ENCODE measurements around the gene TAOK1. TPM values are rescaled to one million over a fixed set of nuclear protein-coding genes. Genes with fewer than 3 reads are reported as not detected.
A peak's percentile ranks its signal among the peaks of the same experiment; 100 is the strongest.

The TAOK1 gene
- total and polyA plus RNA-seq, 2 of the 13 experiments (the other 11 are each of a cell fraction or from before 2014, with no cell fraction given), result 14.1 to 23.0 TPM

DNA sequence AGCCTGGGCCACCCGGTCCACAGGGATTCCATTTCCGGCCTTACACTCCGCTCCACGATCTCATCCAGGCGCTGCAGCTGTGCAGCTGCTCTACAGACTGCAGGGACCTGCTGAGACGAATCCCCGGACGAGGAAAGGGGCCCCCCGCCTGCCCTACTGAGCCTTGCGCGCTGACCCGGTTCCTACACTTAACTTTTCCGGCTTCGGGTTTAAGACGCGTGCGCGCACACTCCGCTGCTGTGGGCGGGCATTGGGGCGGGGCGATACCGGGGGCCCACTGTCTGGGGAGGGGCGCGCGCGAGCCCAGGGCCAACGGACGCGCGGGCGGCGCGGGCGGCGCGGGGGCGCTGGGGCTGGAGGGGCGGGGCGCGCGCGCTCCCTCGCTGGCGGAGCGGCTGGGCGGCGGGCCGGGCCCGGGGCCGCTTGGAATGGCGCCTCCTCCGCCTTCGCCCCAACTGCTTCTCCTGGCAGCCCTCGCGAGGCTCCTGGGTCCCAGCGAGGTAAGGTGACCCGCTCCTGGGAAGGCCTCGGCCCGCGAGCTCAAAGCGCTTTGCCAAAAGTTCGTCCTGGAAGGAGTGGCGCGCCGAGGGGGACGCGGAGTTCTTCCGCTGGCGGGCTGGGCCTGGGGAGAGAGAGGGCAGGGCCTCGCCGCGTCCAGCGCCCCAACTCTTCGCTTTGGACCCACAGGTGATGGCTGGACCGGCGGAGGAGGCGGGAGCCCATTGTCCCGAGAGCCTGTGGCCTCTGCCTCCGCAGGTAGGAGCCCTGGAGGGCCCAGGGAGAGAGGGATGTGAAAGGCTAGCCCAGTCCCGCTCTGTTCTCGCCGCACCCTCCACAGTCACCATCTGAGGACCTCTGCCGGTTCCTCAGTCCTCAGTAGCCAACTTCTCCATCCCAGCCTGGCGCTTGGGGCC is 178.4 kb downstream of the TAOK1 start, which contains the start of gene TP53I13 (continued):
- TF ChIP-seq ELF1 (CRISPR knock-in tag; IDR thresholded peaks at IDR 0.05) (0 out of 2 replicates have a peak, but pooled peaks have one; percentile 12), KLF12 (CRISPR knock-in tag; IDR thresholded peaks at IDR 0.05; ENCODE audit: borderline replicate concordance) (peak; percentile 74; the same call in 1 of the 2 replicates), ZBTB2 (CRISPR knock-in tag; IDR thresholded peaks at IDR 0.05; ENCODE audit: low read depth) (no peak), ISX (CRISPR knock-in tag; conservative IDR thresholded peaks at IDR 0.05) (no peak), FIP1L1 (IDR thresholded peaks at IDR 0.05; ENCODE audit: borderline replicate concordance, insufficient read depth, low read depth, low read length) (no peak), ZNF343 (CRISPR knock-in tag; IDR thresholded peaks at IDR 0.05) (no peak), TAF1 (CRISPR knock-in tag; IDR thresholded peaks at IDR 0.05) (peak; percentile 63), ZNF546 (CRISPR knock-in tag; conservative IDR thresholded peaks at IDR 0.05) (no peak), KAT7 (CRISPR knock-in tag; IDR thresholded peaks at IDR 0.05; ENCODE audit: borderline replicate concordance) (no peak), HIVEP1 (CRISPR knock-in tag; IDR thresholded peaks at IDR 0.05) (peak; percentile 72; the same call in 1 of the 2 replicates), ZNF367 (CRISPR knock-in tag; IDR thresholded peaks at IDR 0.05; ENCODE audit: borderline replicate concordance) (no peak), SCMH1 (CRISPR knock-in tag; IDR thresholded peaks at IDR 0.05; ENCODE audit: borderline replicate concordance) (no peak), ZSCAN29 (CRISPR knock-in tag; conservative IDR thresholded peaks at IDR 0.05) (0 out of 2 replicates have a peak, but pooled peaks have one; percentile 57), CCDC6 (CRISPR knock-in tag; IDR thresholded peaks at IDR 0.05) (peak; percentile 67; the same call in 1 of the 2 replicates), BCLAF1 (IDR thresholded peaks at IDR 0.05) (no peak), ZNF780A (CRISPR knock-in tag; IDR thresholded peaks at IDR 0.05) (no peak; the same call in 1 of the 2 replicates), ZSCAN25 (CRISPR knock-in tag; IDR thresholded peaks at IDR 0.05) (no peak), FOSL2 (CRISPR knock-in tag; IDR thresholded peaks at IDR 0.05) (no peak; the same call in 1 of the 2 replicates), ZNF775 (CRISPR knock-in tag; IDR thresholded peaks at IDR 0.05; ENCODE audit: borderline replicate concordance) (no peak), ZNF570 (CRISPR knock-in tag; IDR thresholded peaks at IDR 0.05; ENCODE audit: borderline replicate concordance) (no peak), POLR2AphosphoS2 (IDR thresholded peaks at IDR 0.05; ENCODE audit: low read depth, low read length) (no peak)
- TF ChIP-seq, protein P1, sequence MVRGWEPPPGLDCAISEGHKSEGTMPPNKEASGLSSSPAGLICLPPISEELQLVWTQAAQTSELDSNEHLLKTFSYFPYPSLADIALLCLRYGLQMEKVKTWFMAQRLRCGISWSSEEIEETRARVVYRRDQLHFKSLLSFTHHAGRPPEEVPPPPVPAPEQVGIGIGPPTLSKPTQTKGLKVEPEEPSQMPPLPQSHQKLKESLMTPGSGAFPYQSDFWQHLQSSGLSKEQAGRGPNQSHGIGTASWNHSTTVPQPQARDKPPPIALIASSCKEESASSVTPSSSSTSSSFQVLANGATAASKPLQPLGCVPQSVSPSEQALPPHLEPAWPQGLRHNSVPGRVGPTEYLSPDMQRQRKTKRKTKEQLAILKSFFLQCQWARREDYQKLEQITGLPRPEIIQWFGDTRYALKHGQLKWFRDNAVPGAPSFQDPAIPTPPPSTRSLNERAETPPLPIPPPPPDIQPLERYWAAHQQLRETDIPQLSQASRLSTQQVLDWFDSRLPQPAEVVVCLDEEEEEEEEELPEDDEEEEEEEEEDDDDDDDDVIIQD (CRISPR knock-in tag; IDR thresholded peaks at IDR 0.05; ENCODE audit: low read depth), result no peak
- TF ChIP-seq, protein P2, sequence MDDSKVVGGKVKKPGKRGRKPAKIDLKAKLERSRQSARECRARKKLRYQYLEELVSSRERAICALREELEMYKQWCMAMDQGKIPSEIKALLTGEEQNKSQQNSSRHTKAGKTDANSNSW (CRISPR knock-in tag; IDR thresholded peaks at IDR 0.05; ENCODE audit: borderline replicate concordance), result no peak

Data from HepG2 (cell line).